ENCODE data around the gene MYO6.

DNA sequence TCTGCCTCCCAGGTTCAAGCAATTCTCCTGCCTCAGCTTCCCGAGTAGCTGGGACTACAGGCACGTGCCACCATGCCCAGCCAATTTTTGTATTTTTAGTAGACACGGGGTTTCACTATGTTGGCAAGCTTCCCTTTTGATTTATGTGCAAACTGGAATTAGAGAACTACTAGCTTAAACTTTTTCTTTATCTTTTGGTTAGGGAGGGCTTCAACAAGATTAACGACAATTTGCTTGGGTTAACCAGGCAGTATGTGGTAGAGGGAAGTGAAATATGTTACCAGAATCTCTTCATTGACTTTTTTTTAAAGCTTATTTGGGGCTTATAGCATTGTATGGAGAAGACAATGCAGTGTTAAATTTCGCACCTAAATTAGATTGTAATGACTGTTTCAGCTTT lies 9.0 kb downstream of the MYO6 start:
- TF ChIP-seq, protein P1, sequence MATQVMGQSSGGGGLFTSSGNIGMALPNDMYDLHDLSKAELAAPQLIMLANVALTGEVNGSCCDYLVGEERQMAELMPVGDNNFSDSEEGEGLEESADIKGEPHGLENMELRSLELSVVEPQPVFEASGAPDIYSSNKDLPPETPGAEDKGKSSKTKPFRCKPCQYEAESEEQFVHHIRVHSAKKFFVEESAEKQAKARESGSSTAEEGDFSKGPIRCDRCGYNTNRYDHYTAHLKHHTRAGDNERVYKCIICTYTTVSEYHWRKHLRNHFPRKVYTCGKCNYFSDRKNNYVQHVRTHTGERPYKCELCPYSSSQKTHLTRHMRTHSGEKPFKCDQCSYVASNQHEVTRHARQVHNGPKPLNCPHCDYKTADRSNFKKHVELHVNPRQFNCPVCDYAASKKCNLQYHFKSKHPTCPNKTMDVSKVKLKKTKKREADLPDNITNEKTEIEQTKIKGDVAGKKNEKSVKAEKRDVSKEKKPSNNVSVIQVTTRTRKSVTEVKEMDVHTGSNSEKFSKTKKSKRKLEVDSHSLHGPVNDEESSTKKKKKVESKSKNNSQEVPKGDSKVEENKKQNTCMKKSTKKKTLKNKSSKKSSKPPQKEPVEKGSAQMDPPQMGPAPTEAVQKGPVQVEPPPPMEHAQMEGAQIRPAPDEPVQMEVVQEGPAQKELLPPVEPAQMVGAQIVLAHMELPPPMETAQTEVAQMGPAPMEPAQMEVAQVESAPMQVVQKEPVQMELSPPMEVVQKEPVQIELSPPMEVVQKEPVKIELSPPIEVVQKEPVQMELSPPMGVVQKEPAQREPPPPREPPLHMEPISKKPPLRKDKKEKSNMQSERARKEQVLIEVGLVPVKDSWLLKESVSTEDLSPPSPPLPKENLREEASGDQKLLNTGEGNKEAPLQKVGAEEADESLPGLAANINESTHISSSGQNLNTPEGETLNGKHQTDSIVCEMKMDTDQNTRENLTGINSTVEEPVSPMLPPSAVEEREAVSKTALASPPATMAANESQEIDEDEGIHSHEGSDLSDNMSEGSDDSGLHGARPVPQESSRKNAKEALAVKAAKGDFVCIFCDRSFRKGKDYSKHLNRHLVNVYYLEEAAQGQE (IDR thresholded peaks at IDR 0.05; ENCODE audit: low read depth) = no peak
- TF ChIP-seq YY1 (IDR thresholded peaks at IDR 0.05; ENCODE audit: extremely low read depth, insufficient replicate concordance, low read depth, low read length) (no peak), EZH2 (IDR thresholded peaks at IDR 0.05) (no peak), EZH2phosphoT487 (IDR thresholded peaks at IDR 0.05; ENCODE audit: borderline replicate concordance) (no peak), POLR2AphosphoS5 (IDR thresholded peaks at IDR 0.05; ENCODE audit: low read depth, low read length) (no peak), POLR2A (IDR thresholded peaks at IDR 0.05; ENCODE audit: borderline replicate concordance, extremely low read depth, insufficient read depth, insufficient read length) (no peak)
- TF ChIP-seq, protein P2, sequence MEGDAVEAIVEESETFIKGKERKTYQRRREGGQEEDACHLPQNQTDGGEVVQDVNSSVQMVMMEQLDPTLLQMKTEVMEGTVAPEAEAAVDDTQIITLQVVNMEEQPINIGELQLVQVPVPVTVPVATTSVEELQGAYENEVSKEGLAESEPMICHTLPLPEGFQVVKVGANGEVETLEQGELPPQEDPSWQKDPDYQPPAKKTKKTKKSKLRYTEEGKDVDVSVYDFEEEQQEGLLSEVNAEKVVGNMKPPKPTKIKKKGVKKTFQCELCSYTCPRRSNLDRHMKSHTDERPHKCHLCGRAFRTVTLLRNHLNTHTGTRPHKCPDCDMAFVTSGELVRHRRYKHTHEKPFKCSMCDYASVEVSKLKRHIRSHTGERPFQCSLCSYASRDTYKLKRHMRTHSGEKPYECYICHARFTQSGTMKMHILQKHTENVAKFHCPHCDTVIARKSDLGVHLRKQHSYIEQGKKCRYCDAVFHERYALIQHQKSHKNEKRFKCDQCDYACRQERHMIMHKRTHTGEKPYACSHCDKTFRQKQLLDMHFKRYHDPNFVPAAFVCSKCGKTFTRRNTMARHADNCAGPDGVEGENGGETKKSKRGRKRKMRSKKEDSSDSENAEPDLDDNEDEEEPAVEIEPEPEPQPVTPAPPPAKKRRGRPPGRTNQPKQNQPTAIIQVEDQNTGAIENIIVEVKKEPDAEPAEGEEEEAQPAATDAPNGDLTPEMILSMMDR (IDR thresholded peaks at IDR 0.05 in 2 of 3, conservative IDR thresholded peaks at IDR 0.05 in 1 of 3; ENCODE audit: borderline replicate concordance in 1 of 3, insufficient read depth in 1 of 3, low read depth in 2 of 3, low read length in 2 of 3) = no peak

Measured in HCT116 (cell line).